HG02623 (cell line): Measurements from ENCODE around the gene JAK1.

Experiments
- ATAC-seq: cut with Tn5 transposase; IDR thresholded peaks from one replicate; pipeline ENCODE4 v1.9.1; 2021; ENCODE audit warnings: moderate library complexity; ENCODE audit not compliant: unreplicated experiment

JAK1 gene

DNA sequence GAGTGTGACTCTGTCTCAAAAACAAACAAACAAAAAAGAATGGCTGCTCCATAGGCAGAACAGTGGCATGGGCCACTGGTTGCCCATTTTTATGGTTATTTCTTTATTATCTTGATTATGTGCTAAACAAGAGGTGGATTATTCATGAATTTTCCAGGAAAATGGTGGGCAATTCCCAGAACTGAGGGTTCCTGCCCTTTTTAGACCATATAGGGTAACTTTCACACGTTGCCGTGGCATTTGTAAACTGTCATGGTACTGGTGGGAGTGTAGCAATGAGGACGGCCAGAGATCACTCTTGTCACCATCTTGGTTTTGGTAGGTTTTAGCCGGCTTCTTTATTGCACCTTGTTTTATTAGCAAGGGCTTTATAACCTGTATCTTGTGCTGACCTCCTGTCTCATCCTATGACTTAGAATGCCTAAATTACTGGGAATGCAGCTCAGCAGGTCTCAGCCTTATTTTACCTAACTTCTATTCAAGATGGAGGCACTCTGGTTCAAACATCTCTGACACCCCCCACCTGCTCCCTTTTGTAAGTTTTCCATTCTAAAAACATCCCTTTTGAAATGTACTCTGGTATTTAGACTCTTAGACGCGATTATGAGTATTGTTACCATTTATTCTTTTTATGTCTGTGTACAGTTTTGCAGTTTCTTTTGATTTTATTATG lies 164.4 kb downstream of the JAK1 start:
- no peak for ATAC-seq

DNA sequence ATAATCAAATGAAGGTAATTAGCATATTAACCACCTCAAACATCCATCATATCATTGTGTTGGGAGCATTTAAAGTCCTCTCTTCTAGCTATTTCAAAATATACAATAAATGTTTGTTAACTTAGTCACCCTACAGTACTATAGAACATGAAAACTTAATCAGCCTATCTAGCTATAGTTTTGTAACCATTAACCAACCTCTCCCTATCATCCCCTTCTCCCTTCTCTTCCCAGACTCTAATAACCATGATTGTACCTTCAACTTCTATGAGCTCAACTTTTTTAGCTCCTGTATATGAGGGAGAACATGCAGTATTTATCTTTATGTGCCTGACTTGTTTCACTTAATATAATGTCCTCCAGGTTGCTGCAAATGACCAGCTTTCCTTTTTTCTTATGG lies 167.5 kb downstream of the JAK1 start:
- ATAC-seq, result no peak

DNA sequence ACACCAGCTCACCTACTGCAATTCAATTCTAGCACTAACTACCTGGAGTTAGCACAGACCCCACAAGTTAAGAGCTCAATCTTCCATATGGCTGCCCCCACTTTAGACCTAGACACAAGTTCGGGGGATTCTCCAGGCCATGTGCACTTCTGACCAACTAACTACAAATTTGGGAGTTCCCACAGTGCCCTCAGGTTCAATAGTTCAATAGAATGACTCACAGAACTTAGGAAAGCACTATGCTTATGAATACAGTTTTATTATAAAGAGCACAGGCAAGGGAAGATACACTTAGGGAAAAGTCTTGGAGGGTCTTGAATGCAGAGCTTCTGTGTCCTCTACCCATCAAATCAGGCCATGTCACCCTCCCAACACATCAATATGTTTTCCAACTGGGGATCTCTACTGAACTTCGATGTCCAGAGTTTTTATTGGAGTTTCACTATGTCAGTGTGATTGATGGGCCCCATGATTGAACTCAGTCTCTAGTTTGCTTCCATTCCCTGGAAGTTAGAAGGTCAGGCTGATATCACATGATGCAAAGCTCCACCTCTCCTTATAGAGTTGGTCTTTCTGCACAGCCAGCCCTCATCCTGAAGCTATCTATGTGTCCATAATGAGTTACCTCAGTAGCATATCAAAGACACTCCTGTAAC lies 175.4 kb downstream of the JAK1 start:
- ATAC-seq, result no peak
